OCI-LY3 (cell line): ENCODE measurements around the gene ST8SIA5.

Experiments
- H2AFZ ChIP-seq: fragments of 200-600, 300-600 bp; shearing (Covaris generic); 2 replicates; pipeline ENCODE4 v1.6.0; 2014; ENCODE audit warnings: antibody characterized with exemption, low read depth, low read length
- H3K27ac ChIP-seq: fragments of 200-600, 300-600 bp; sonication (generic); 2 replicates; pipeline ENCODE4 v1.5.1; 2014; ENCODE audit warnings: mild to moderate bottlenecking, low read length, moderate library complexity, mixed read lengths
- H3K27me3 ChIP-seq: fragments of 200-600, 300-600 bp; sonication (generic); 2 replicates; pipeline ENCODE4 v1.6.1; 2014; ENCODE audit warnings: low read depth, low read length, mixed read lengths
- H3K36me3 ChIP-seq: fragments of 200-600, 300-600 bp; sonication (generic); replicated peaks from 2 replicates; pipeline ENCODE3; 2014; ENCODE audit warnings: low read depth, low read length, mixed read lengths
- H3K4me1 ChIP-seq: fragments of 300-600, 200-600 bp; sonication (generic); 2 replicates; pipeline ENCODE4 v1.6.1; 2014; ENCODE audit warnings: low read length, mixed read lengths
- H3K4me2 ChIP-seq: fragments of 200-600, 300-600 bp; sonication (generic); 2 replicates; pipeline ENCODE4 v1.6.1; 2014; ENCODE audit warnings: low read length, mixed read lengths
- H3K4me3 ChIP-seq: fragments of 300-600, 200-600 bp; sonication (generic); 2 replicates; pipeline ENCODE4 v1.5.1; 2014; ENCODE audit warnings: antibody characterized with exemption, mild to moderate bottlenecking, low read length, moderate library complexity
- H3K79me2 ChIP-seq: fragments of 300-600, 200-600 bp; shearing (Covaris generic); 2 replicates; pipeline ENCODE4 v1.6.1; 2014; ENCODE audit warnings: mild to moderate bottlenecking, low read length, mixed read lengths
- H3K9ac ChIP-seq: fragments of 300-600, 200-600 bp; shearing (Covaris generic); 2 replicates; pipeline ENCODE4 v1.6.0; 2014; ENCODE audit warnings: mild to moderate bottlenecking, low read length, moderate library complexity
- H3K9me3 ChIP-seq: fragments of 200-600, 300-600 bp; shearing (Covaris generic); 2 replicates; pipeline ENCODE4 v1.6.1; 2014; ENCODE audit warnings: low read length, mixed read lengths; ENCODE audit not compliant: insufficient read depth
- H4K20me1 ChIP-seq: fragments of 200-600, 300-600 bp; sonication (generic); 2 replicates; pipeline ENCODE4 v1.6.1; 2016; ENCODE audit warnings: low read length, mixed read lengths; ENCODE audit not compliant: insufficient read depth
- EZH2phosphoT487 ChIP-seq: fragments of 200-600 bp; shearing (Covaris generic); IDR thresholded peaks from 2 replicates; pipeline ENCODE4 v1.6.1; 2018; ENCODE audit warnings: antibody characterized with exemption, mixed run types, low read depth
- TF ChIP-seq, protein P1 (sequence below): fragments of 200-600, 300-600 bp; sonication (generic); IDR thresholded peaks from 2 replicates; pipeline ENCODE4 v1.5.1; 2014; ENCODE audit warnings: antibody characterized with exemption, low read length, low read depth

ST8SIA5 gene

GRCh38 chr18:46770708-46771107 is 13.9 kb upstream of the ST8SIA5 start:
- Histone ChIP-seq H3K36me3 (no peaks in the 10 kb centered on the region), H4K20me1 (no peaks in the 10 kb centered on the region), H3K9me3 (no peaks in the 10 kb centered on the region), H2AFZ (no peak overlapping the region), H3K4me3 (no peak overlapping the region), H3K4me1 (peaks cover 7% of the 10 kb centered on the region), H3K9ac (no peak overlapping the region), H3K27ac (no peak overlapping the region), H3K79me2 (no peaks in the 10 kb centered on the region), H3K27me3 (no peaks in the 10 kb centered on the region), H3K4me2 (no peak overlapping the region)
- no peak for TF ChIP-seq EZH2phosphoT487
- TF ChIP-seq, protein P1, sequence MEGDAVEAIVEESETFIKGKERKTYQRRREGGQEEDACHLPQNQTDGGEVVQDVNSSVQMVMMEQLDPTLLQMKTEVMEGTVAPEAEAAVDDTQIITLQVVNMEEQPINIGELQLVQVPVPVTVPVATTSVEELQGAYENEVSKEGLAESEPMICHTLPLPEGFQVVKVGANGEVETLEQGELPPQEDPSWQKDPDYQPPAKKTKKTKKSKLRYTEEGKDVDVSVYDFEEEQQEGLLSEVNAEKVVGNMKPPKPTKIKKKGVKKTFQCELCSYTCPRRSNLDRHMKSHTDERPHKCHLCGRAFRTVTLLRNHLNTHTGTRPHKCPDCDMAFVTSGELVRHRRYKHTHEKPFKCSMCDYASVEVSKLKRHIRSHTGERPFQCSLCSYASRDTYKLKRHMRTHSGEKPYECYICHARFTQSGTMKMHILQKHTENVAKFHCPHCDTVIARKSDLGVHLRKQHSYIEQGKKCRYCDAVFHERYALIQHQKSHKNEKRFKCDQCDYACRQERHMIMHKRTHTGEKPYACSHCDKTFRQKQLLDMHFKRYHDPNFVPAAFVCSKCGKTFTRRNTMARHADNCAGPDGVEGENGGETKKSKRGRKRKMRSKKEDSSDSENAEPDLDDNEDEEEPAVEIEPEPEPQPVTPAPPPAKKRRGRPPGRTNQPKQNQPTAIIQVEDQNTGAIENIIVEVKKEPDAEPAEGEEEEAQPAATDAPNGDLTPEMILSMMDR: no peak

- no peaks in the 10 kb centered on the region for H3K79me2 ChIP-seq
- H3K4me3 ChIP-seq: no peak overlapping the region
- H3K9me3 ChIP-seq: no peaks in the 10 kb centered on the region
- H3K36me3 ChIP-seq: no peaks in the 10 kb centered on the region
- H3K27ac ChIP-seq: no peak overlapping the region
- TF ChIP-seq, protein P1: no peak
- no peak for TF ChIP-seq EZH2phosphoT487
- no peak overlapping the region for H2AFZ ChIP-seq
- H3K4me1 ChIP-seq: peaks cover 7% of the 10 kb centered on the region
- H3K9ac ChIP-seq: no peak overlapping the region
- H4K20me1 ChIP-seq: no peaks in the 10 kb centered on the region
- H3K4me2 ChIP-seq: no peak overlapping the region
- peaks cover 6% of the 10 kb centered on the region; the same call in 1 of the 2 replicates for H3K27me3 ChIP-seq
These were observed 11.5 kb upstream of the ST8SIA5 start for GRCh38 chr18:46768166-46768921.

DNA sequence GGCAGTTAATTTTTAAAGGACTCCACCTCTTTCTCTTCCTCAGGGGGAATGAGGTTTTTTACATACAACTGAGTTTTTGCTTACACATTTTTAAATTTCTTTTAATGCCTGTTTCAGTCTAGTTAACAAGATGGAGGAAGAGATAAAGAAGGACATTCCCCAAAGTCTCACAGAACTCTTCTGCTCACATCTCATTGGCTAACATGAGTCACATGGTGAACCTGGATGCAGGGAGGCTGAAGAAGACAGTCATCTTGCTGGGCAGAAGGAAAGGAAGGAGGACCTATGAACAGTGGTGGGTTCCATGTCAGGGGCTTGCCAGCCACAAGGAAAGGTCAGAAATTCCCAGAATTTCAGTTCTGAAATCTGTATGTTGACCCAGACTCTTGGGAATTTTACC is 10.4 kb upstream of the ST8SIA5 start:
- no peaks in the 10 kb centered on the region for H3K9me3 ChIP-seq
- H3K4me1 ChIP-seq: peaks cover 7% of the 10 kb centered on the region
- TF ChIP-seq EZH2phosphoT487: no peak
- TF ChIP-seq, protein P1: no peak
- no peak overlapping the region for H3K27ac ChIP-seq
- H3K27me3 ChIP-seq: peaks cover 6% of the 10 kb centered on the region; the same call in 1 of the 2 replicates
- H4K20me1 ChIP-seq: no peaks in the 10 kb centered on the region
- no peak overlapping the region for H3K9ac ChIP-seq
- H3K36me3 ChIP-seq: no peaks in the 10 kb centered on the region
- H2AFZ ChIP-seq: no peak overlapping the region
- H3K4me3 ChIP-seq: no peak overlapping the region
- no peaks in the 10 kb centered on the region for H3K79me2 ChIP-seq
- no peak overlapping the region for H3K4me2 ChIP-seq

DNA sequence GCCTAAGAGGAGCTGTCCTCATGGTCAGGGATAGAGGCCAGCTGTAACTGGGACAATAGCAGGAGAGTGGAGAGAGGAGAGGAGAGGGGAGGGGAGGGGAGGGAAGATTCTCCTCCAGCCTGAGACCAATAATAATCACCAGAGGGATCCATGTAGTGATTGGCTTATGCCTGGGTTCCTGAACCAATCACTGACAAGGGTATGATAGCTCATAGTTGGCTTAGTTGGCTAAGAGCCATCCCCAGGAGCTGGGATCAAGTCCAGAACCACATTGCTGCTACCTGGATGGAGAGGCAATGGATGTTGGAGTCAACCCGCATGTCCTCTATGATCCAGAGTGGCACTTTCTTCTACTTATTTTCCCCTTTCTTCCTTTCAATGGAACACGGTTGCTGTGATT is 7.7 kb upstream of the ST8SIA5 start:
- no peaks in the 10 kb centered on the region for H3K36me3 ChIP-seq
- no peak overlapping the region for H3K4me3 ChIP-seq
- H3K27me3 ChIP-seq: peaks cover 17% of the 10 kb centered on the region
- no peak overlapping the region for H2AFZ ChIP-seq
- peaks cover under 1% of the 10 kb centered on the region; the same call in 1 of the 2 replicates for H3K4me1 ChIP-seq
- H4K20me1 ChIP-seq: no peaks in the 10 kb centered on the region
- H3K9me3 ChIP-seq: no peaks in the 10 kb centered on the region
- no peaks in the 10 kb centered on the region for H3K79me2 ChIP-seq
- no peak overlapping the region for H3K4me2 ChIP-seq
- no peak overlapping the region for H3K27ac ChIP-seq
- no peak overlapping the region for H3K9ac ChIP-seq
- TF ChIP-seq EZH2phosphoT487: no peak
- TF ChIP-seq, protein P1: no peak
